ENCODE measurements around the gene AARSD1. TPM values are rescaled to one million over a fixed set of nuclear protein-coding genes. Genes with fewer than 3 reads are reported as not detected.
A peak's percentile ranks its signal among the peaks of the same experiment; 100 is the strongest.
"Not testable (repeated sequence)": the region's sequence is repeated elsewhere in the genome, so short reads cannot be mapped to it uniquely, and the experiment has no call there.

Gene AARSD1
- polyA plus RNA-seq, 10 donors = 45.0 to 69.9 (median 48.3) TPM

DNA sequence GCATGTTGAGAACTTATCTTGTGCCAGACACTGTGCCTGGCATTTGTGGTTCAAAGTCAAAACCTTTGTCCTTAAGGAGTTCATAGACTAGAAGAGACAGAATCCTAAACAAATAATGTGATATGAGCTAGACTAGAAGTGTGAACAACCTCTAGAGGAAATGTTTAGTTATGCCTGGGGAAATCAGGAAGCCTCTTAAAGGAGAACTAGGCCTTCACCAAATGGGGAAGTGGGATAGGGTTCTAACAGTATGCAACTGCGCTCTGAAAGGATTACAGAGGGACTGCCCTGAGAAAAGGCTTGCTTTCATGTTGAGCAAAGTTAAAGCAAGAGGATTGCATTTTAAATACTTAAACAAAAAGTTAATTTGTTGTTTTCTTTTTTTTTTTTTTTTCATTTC is 21.0 kb upstream of the AARSD1 start:
- no peak for DNase-seq

GRCh38 chr17:42982266-42982665 is 18.0 kb upstream of the AARSD1 start:
- DNase-seq = no peak

DNA sequence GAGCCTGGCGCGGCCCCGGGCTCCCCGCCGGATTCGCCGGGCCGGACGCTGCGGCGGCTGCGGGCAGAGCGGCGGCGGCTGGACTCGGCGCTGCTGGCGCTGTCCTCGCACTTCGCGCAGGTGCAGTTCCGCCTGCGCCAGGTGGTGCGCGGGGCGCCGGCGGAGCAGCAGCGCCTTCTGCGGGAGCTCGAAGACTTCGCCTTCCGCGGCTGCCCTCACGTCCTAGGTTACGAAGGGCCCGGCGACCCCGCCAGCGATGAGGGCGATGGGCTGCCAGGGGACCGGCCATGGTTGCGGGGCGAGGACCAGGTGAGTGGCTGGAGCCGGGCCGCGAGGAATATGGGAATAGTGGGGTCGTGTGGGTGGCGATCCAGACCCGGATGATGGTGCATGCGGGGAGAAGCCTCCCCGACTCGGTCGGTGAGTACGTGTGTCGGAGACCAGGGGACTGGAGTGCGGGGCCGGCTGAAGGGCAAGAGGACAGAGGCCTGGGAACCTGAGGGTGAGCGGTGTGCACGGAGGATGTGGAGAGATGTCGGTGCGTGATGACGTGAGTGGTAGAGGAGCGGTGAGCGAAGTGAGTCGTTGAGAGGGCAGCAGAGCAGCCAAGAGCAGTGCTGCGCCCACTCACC is 16.6 kb upstream of the AARSD1 start:
- DNase-seq = peak in 2 of 3 donors; percentile 23 to 59

- peak; percentile 79 to 93 (median 92) for DNase-seq
These were observed 16.1 kb upstream of the AARSD1 start, which contains the start of gene RUNDC1 for GRCh38 chr17:42980274-42980765. TSS of gene RUNDC1 (plus strand) at chr17:42980565. CDS start at chr17:42980577, 12 bp downstream.

GRCh38 chr17:42979511-42980273 is 15.4 kb upstream of the AARSD1 start, which contains the start of gene PTGES3L:
TSS of gene PTGES3L (minus strand) at chr17:42980080. CDS start at chr17:42980053, 27 bp downstream.
- peak; percentile 58 to 77 (median 73) for DNase-seq

GRCh38 chr17:42975701-42976100 is 11.4 kb upstream of the AARSD1 start:
- DNase-seq = not testable (repeated sequence)

- DNase-seq = no peak
These were observed 11.0 kb upstream of the AARSD1 start for GRCh38 chr17:42975265-42975664.

DNA sequence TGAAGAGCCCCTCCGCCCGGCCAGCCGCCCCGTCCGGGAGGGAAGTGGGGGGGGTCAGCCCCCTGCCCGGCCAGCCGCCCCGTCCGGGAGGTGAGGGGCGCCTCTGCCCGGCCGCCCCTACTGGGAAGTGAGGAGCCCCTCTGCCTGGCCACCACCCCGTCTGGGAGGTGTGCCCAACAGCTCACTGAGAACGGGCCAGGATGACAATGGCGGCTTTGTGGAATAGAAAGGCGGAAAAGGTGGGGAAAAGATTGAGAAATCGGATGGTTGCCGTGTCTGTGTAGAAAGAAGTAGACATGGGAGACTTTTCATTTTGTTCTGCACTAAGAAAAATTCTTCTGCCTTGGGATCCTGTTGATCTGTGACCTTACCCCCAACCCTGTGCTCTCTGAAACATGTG is 9.1 kb upstream of the AARSD1 start:
- not testable (repeated sequence) for DNase-seq

DNA sequence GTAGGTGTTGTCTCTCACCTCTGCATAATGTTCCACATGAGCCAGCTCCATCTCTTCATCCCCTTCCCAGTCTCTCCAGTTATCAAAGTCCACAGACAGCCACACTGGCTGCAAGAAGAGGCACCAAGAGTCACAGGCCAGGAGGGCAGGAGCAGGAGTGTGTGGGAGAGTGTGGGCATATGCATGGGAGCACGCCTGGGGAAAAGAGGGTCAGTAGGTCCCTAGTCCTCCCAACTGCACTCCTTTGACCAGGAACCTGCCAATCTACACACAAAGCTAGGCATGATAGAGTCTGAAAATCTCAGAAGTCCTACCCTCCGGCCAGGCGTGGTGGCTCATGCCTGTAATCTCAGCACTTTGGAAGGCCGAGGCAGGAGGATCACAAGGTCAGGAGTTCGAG is 7.3 kb upstream of the AARSD1 start:
- DNase-seq = no peak

GRCh38 chr17:42969001-42969581 is 4.8 kb upstream of the AARSD1 start:
- DNase-seq = no peak

DNA sequence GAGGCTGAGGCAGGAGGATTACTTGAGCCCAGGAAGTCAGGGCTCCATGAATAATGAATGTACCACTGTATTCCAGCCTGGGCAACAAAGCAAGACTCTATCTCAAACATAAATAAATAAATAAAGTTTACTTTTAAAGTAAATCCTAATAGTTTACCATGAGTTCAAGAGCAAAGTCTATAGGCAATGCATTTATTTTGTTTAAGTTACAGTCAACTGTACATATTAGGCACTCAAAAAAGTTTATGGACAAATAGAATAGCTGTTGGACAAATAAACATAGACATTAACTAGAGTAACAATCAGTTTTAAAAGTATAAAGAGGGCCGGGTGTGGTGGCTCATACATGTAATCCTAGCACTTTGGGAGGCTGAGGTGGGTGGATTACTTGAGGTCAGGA is 3.7 kb upstream of the AARSD1 start:
- DNase-seq = no peak

GRCh38 chr17:42953669-42954068 is 10.6 kb downstream of the AARSD1 start:
- no peak for DNase-seq

DNA sequence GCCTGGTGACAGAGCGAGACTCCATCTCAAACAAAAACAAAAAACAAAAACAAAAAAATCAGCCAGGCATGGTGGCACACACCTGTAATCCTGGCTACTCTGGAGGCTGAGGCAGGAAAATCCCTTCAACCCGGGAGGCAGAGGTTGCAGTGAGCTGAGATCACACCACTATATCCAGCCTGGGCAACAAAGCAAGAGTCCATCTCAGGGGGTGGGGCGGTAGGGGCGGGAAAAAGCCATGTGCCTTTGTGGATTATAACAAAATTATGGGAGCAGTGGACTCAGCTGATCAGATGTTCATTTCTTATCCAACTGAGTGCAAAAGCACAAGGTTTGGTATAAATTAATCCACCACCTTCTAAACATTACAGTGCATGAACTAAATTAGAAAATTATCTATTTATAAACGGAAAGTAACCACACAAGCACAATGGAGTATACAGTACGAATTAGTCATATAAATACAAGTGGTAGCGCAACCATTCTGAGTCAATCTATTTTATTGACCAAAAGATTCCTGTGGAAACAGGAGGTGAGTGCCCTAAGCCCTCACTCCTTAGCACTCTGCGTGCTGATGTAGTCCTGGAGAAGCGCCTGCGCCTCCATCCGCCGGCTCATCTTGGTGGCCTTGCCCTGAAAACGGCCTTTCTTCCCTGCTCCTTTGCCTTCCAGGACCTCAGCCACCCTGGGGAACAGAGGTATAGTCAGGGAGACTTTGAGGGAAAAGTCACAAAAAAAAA is 14.0 kb downstream of the AARSD1 start:
- no peak for DNase-seq

DNA sequence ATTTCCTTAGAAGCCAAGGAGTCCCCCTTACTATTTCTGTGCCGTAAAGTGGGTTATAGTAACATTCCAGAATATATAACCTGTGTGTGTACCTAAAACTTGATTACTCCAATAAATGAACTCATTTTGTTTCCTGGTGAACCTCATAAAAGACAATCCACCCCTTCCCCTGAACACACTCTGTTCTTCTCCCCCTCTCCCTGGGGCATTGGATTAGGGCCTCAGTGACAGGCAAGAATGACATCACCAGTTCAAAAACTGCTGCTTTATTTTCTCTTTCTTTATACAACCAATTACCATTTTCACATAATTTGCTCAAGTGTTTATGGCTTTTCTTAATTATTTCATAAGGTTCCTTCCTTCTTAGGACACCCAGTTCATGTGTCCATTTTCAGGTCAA is 17.4 kb downstream of the AARSD1 start:
- no peak for DNase-seq

DNA sequence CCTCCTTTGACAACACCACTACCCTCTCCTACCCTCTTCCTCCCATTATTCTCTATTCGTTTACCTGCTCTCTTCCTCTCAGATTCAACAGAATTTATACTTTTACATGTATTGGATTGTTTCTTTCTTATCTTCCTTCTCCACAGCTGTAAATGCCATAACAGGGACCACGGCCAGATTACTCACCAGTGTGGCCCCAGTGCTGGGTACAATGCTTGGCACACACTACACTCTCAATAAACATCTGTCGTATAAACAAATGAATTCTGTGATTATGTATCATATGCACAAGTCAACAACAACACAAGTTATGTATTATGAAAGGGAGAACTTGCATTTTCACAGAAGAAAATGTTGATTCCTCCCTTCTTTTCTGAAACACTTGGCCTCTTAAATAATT is 20.0 kb downstream of the AARSD1 start:
- no peak for DNase-seq

DNA sequence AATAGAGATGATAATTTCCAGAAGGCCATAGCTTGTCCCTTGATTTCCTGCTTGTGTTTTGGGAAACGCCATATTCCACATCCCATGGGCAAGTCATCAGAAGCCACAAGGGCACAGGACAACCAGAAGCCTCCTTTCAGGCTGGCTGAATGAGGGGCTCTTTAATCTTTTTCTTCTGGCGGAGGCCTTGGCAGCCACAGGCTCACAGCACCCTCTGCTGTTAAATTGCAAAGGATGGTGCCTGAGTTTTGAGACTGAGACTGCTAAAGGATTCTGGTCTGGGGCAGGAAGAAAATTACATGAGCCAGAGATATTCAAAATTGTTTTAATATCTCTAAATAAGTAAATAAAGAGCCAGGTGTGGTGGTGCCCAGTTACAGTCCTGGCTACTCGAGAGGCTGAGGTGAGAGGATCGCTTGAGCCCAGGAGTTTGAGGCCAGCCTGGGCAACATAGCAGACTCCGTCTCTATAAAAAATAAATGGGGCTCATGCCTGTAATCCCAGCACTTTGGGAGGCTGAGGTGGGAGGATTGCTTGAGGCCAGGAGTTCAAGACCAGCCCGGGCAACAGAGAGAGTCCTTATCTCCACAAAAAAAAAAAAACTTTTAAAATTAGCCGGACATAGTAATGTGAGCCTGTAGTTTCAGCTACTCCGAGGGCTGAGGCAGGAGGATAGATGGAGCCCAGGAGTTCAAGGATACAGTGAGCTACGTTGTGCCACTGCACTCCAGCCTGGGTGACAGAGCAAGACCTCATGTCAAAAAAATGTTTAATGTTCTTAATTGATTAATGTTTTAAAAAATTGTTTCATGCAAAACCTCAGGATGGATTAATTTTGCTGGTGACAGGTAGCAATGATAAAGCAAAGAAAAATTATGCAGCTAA is 26.3 kb downstream of the AARSD1 start:
- peak; percentile 23 to 70 (median 52) for DNase-seq

GRCh38 chr17:42929497-42929844 is 34.8 kb downstream of the AARSD1 start:
- no peak for DNase-seq

GRCh38 chr17:42928714-42929496 is 35.3 kb downstream of the AARSD1 start:
- DNase-seq = peak; percentile 33 to 63 (median 52)

DNA sequence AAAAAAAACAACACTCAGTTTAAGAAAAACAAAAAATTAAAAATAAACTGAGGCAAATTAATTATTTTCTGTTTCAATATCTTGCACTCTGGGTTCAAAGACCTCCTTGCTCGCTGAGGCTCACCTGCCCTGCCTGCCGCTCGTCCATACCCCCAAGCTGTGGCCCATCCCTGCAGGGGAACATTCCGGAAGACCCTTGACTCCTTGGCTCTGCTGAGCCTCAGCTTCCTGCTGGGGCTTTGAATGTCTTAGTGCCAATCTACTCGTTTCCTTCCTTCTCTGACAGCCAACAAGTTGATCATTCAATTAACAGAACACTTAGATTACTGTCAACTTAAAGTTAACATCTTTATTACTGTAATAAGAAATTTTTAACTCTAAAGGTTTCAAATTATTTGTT is 39.4 kb downstream of the AARSD1 start:
- no peak for DNase-seq

GRCh38 chr17:42923472-42923871 is 40.8 kb downstream of the AARSD1 start:
- not testable (repeated sequence) for DNase-seq

Data from muscle of back (tissue), 11 donors.